Esophagus mucosa (tissue), 1 donor: ENCODE measurements around the gene ZNF236. TPM values are rescaled to one million over a fixed set of nuclear protein-coding genes. Genes with fewer than 3 reads are reported as not detected.
"Not testable (repeated sequence)": the region's sequence is repeated elsewhere in the genome, so short reads cannot be mapped to it uniquely, and the experiment has no call there.

Experiments used
- ATAC-seq: fragments of 200-7000 bp; cut with Tn5 transposase; one replicate; pipeline ENCODE4 v1.9.1; 2020
- total RNA-seq: library from RNA; stranded (reverse); gene quantifications from one replicate; pipeline ENCODE4 v1.2.4, GENCODE V29; 2023
- donor health status: DM: yes; HTN: yes; CAD: no.

ZNF236 gene
- total RNA-seq = 8.9 TPM

DNA sequence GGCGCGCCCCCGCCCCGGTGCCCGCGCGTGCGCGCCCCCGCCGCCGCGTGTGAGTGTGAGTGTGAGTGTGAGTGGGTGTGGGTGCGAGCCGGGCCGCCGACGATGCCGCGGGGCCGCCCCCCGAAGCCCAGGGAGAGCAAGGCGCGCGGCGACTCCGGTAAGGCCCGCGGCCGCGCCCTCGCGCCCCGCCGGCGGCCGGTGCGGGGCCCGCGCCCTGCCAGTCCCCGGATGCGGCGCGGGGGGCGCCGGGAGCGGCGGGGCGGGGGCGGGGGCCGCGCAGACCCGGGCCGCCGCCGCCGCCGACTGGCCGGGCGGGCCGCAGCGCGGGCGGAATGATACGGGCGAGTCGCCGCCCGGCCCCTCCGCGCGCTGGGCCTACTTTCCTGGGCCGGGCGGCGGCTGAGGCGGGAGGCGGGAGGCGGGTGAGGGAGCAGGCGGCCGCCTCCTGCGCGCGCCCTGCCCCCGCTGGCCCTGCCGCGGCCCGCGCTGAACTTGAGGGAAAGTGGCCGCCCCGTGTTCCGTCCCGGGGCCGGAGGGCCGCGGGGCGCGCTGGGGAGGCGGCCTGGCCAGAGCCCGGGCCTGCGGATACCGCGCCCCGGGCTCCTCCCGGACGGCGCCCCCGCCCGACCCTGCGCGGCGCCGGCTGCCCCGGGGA, at the start of gene ZNF236:
ZNF236 (plus strand) TSS at position 52 of the 655 bp plus-strand sequence; CDS start at position 103, 51 bp downstream.
- peak; percentile 83 for ATAC-seq

DNA sequence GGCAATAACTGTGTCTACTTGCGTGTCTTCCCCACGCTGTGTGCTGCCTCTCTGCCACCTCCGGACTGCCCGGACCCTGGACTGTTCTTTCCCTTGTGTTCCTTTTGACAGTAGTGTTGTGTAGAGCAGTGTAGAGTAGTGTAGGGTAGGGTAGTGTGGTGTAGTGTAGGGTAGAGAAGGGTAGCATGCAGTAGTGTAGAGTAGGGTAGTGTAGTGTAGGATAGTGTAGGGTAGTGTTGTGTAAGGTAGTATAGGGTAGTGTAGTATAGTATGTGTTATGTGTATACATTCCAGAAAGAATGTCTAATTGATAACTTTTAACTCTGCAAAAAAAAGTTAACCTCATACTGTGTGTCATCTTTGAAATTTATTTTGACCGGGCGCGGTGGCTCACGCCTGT, 49.7 kb upstream of the ZNF236 start:
- no peak for ATAC-seq

DNA sequence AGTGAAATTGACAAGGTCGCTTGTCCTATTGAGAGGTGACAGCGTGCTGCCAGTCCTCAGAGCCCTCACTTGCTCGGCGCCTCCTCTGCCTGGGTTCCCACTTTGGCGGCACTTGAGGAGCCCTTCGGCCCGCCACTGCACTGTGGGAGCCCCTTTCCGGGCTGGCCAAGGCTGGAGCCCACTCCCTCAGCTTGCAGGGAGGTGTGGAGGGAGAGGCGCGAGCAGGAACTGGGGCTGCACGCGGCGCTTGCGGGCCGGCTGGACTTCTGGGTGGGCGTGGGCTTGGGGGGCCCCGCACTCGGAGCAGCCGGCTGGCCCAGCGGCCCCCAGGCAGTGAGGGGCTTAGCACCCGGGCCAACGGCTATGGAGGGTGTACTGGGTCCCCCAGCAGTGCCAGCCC, 45.3 kb upstream of the ZNF236 start:
- ATAC-seq = not testable (repeated sequence)

DNA sequence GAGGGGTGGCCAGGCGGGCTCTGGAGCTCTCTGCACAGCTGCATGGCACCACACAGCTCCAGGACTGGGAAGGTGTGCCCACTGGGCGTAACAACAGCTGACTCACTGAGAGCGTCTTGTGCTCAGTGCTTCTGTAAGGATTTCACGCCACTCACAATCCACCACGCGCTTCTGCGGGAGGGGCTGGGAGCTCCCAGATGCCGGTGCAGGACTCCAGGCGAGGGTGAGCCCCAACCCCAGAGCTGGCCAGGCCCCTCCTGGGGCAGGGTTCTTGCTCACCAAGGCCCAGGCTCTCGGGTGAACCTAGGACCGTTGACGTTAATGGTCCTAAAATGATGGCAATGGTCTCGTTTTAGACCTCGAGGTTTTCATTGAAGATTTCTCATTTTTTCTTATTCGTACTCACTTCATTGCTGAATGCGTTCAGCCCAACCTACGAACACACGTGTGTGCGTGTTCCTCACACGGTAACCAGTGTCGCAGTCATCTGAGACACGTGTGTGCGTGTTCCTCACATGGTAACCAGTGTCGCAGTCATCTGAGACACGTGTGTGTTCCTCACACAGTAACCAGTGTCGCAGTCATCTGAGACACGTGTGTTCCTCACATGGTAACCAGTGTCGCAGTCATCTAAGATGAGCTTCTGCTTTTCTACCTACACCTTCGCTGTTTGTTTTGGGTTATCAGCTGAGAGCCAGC, 38.4 kb upstream of the ZNF236 start:
- ATAC-seq = no peak

DNA sequence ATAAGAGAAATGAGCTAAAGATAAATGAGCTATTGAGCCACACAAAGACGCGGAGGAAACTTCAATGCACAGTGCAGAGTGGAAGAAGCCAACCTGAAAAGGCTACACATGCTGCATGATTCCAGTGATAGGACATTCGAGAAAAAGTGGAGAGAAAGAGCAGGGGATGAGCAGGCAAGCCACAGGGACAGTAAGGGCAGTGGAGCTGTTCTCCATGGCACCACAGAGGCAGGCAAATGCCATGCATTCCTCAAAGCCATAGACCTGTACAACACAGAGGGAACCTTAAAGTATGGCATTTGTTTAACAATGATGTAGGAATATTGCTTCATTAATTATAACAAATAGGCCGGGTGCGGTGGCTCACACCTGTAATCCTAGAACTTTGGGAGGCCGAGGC, 36.5 kb upstream of the ZNF236 start:
- no peak for ATAC-seq

DNA sequence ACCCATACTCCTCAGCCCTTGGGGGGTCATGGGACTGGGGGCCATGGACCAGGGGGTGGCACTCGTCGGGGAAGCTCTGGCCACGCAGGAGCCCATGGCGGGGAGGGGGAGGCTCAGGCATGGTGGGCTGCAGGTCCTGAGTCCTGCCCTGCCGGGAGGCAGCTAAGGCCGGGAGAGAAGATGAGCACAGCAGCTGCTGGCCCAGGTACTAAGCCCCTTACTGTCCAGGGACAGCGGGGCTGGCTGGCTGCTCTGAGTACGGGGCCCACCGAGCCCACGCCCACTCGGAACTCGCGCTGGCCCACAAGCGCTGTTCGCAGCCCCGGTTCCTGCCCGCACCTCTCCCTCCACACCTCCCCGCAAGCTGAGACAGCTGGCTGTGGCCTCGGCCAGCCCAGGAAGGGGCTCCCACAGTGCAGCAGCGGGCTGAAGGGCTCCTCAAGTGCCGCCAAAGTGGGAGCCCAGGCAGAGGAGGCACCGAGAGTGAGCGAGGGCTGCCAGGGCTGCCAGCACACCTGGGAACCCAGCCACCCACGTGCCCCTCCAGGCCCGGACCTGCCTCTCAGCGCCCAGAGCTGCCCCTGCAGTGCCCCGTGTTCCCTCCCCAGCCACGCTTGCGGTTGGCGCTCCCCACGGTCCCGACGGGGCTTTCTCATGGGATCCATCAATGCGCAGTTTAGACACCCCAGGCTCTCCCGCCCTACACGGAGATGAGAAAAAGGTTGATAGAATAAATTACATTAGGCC, 33.6 kb upstream of the ZNF236 start:
- no peak for ATAC-seq

DNA sequence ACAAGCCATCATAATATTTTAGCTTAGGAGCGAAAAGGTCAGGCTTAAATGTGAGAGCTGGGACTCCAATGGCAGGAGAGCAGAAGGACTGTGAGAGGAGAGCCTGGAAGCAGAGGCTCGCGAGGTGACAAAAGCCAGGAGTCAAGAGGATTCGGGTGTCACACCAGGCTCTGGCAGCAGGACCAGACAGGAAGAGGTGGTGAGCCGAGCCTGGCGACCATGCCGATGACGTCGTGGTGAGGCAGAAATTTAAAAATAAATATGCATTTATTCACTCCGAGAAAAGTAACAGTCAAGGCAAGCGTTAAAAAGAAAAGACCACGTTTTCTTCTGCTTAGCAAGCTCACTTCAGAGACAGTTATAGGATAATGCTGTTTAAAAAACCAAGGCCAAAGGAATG, 31.3 kb upstream of the ZNF236 start:
- ATAC-seq = no peak

DNA sequence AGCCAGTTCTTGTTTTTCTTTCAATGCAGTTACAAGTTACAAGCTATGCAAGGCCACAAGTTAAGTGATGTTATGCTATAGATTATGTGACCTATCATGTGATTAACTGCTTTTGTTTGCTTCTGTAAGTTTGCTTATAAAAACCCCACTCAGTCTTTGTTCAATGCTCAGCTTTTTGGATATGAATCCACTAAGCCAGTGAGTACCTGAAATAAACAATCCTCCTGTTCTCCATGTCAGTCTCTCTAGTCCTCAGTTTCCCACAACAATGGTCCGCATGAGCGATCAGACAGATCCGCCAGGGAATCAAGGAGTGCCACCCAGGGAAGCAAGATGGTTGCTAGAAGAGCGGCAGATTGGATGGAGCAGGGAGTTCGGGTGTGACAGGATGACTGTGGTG, 30.7 kb upstream of the ZNF236 start:
- ATAC-seq = no peak

DNA sequence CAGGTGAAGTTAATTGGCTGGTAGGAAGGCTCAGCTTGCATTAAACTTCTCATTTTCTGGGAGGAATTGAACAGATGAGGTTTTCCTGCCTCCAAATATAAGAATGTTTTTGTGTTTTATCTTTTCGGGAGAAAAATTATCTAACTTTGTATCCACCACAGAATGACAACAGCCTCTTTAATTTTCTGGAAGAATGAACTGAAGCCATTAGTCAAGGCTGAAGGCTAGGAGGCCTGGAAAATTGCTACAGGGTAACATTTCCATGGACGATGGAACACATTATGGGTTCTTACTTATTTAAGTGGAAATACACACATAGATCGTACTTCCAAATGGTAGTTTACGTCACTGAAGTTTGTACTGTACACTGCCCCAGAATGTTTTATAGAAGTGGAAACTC, 28.0 kb upstream of the ZNF236 start:
- no peak for ATAC-seq

DNA sequence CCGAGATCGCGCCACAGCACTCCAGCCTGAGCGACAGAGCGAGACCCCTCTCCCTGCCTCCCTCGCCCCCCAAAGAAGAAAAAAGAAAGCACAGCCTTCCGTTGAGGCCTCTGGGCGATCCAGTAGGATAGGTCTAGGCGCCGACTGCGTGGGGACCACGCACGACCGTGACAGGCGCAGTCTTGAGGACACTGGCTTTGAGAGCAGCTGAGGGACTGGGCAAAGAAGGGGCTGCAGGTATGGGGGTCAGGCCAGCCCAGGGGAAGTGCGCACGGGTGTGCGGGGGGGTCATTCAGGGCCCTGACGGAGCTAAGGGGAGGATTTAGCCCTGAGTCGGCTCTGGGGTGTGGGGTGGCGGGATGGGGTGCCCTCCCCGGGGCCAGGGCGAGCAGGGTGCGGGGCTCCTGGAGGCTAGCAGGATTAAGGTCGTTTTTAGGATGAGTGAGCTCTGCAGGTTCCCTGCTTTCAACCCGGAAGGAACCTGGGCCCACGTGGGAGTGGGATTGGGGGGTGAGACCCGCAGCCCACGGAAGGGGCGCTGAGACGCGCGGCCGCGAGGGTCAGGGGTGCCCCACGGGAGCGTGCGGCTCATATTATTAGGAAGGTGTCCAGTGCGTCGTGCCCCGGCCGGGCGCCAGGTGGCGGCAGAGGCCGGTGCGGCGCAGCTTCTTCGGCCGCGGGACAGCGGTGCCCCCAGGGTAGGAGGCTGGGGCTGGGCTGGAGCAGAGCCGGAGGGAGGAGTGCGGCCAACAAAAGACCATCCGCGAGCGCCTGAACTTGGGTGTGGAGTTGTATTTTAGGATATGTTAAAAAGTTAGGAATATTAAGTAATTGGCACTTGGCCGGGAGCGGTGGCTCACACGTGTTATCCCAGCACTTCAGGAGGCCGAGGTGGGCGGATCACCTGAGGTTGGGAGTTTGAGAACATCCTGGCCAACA, 20.5 kb upstream of the ZNF236 start:
- ATAC-seq = peak; percentile 70

DNA sequence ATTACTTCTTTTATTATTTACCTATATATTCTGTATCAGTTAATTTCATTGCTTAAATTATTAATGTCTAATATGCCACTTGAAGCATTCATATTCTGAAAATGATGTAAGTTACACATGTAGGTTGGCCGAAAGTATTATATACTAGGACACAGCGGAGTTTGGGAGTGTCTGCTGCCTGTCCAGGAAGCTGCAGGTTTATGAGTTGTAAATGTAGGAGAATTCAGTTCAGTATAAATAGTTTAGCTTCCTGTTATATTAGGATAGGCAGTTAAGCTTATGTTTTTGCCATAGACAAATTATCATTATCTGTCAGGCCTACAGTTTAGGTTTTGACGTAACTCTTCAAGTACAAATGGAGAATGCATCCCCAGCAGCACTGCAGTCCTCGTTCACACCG, 18.9 kb upstream of the ZNF236 start:
- no peak for ATAC-seq

DNA sequence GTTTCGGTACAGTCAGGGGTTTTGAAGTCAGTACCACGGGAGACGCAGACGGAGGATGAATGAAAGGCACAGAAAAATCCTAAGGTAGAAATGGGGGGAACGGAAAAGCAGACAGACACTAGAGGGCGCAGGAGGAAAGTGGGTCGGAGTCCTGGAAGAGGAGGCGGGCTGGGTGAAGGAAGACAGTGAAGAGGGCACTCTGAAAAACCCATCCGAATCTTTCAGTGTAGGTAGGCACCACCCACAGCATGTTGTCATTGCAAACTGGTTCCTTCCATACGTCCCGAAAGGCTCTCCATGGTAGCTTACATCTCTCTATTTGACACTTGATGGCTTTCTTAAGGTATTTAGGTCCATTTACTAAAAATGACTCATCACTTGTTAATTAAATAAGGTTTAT, 18.5 kb upstream of the ZNF236 start:
- ATAC-seq = peak; percentile 34

DNA sequence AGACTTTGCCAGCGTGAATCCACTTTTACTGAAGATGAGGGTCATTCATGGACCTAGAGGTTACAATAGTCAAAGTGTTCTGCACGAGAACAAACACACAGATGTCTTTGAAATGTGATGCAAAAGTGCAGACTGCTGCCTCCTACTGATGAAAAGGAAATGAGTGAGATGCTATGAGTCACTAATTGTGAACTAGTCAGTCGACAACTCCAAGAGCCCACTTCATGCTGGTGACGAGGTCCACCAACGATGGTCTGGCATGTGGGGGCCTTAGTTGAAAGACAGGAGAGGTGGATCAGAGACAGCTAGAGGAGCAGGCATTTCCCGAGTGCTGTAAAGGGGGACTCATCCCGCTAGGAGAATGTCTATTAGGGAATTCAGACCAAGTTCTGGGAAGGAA, 17.1 kb upstream of the ZNF236 start:
- peak; percentile 15 for ATAC-seq

DNA sequence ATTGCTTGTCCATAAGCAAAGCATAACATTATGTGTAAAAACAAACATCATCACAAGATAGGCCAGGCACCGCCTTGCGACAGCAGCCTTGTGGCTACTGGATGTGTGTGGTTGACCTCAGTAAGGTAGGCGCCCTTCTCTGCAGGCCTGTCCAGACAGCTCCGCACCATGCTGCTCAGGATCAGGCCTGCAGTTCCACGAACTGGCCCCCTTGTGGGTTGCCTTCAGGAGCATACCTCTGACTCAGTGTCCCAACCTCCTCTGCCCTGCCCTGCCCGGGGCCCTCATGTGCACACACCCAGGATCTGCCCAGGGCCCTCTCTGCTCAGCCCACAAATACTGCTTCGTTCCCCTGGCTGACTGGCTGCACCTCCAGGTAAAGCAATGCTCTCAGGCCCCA, 16.1 kb upstream of the ZNF236 start:
- peak; percentile 96 for ATAC-seq

DNA sequence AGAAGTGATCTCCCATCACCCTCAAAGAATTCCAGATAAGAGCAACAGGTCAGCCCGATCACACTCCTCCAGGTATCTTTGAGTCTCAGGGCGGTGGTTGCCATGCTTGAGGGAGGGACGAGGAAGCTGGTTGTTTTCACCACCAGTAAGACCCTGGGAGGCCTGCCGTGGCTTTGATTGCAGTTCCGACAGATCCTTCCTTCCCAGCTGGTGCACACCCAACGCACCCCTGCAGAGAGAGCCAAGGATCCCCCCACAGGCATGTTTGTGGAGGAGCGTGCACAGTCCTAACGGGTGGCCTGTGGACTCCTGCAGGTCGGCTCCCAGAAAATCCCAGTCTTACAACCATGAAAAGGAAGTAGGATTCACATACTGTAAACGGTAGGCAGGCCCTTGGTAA, 13.8 kb upstream of the ZNF236 start:
- ATAC-seq = no peak

DNA sequence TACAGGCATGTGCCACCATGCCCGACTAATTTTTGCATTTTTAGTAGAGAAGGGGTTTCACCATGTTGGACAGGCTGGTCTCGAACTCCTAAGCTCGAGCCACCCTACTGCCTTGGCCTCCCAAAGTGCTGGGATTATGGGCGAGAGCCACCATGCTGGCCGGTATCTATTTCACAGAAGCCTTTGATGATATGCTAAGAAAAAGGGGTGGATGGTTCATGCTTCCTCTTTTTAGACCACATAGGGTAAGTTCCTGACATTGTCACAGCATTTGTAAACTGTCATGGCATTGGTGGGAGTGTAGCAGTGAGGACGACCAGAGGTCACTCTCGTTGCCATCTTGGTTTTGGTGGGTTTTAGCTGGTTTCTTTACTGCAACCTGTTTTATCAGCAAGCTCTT, 10.8 kb upstream of the ZNF236 start:
- ATAC-seq = not testable (repeated sequence)

DNA sequence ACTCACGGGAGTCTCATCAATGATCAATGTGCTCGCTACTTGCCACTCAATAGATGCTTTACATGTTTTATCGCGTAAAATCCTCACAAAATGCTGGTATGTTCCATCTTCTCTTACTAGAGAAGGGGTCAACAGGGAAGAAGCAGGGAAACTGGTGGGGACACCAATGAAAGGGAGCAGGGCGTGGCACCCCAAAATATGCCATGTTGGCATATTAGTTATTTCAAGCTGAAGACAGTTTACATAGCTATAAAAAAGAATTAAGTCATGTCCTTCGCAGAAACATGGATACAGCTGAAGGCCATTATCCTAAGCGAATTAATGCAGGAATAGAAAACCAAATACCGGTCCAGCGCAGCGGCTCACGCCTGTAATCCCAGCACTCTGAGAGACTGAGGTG, 8.1 kb upstream of the ZNF236 start:
- no peak for ATAC-seq

DNA sequence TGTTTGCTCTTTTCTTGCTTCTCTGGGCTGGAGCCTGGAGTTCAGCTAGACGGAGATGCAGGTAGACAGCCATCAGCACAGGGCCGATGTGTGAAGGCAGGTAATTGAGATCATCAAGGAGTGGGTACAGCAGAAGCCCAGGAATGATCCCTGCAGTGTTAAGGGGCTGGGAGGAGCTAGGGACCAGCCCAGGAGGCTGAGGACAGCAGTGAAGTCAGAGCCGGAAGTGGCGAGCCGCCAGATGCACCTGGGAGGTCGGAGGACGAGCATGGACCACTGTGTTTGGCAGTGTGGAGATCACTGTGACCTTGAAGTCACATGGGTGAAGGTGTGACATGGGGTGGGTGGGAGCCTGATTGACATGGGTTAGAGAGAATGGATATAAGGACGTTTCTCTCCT, 6.2 kb upstream of the ZNF236 start:
- ATAC-seq = no peak

DNA sequence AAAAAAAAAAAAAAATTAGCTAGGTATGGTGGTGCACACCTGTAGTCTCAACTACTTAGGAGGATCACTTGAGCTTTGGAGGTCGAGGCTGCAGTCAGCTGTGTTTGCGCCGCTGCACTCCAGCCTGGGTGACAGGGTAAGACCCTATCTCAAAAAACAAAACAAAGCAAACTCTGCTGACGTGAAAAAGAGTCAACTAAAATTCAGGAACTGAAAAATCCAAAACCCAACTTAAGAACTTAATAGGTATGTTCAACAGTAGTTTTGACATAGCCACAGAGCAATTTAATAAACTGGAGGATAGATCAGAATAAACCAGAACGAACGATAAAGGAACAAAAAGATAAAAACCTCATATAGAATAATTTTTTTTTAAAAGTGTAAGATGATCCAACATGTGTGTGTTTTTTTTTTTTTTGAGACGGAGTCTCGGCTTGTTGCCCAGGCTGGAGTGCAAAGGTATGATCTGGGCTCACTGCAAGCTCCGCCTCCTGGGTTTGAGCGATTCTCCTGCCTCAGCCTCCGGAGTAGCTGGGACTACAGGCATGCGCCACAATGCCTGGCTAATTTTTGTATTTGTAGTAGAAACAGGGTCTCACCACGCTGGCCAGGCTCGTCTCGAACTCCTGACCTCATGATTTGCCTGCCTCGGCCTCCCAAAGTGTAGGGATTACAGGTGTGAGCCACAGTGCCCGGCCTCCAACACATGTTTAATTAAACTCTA, 4.3 kb upstream of the ZNF236 start:
- ATAC-seq = no peak

DNA sequence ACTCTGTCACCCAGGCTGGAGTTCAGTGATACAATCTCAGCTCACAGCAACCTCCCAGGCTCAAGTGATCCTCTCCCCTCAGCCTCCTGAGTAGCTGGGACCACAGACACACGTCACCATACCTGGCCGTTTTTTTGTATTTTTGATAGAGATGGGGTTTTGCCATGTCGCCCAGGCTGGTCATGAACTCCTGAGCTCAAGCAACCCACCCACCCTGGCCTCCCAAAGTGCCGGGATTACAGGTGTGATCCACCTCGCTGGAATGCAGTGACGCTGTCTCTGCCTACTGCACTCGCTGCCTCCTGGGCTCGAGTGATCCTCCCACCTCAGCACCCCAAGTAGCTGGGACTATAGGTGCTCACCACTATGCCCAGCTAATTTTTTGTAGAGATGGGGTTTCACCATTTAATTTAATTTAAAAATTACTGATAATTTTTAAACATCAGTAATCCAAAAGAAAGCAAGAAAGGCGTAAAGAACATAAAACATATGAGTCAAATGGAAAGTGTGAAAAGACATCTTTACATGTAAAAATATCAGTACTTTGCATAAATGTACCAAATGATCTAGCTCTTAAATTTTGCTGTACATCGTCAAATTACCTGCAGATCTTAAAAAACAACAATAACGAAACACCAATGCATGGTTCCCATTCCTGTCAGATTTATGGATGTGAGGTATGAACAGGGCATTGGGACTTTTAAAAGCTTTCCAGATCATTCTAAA, 2.8 kb upstream of the ZNF236 start:
- no peak for ATAC-seq

DNA sequence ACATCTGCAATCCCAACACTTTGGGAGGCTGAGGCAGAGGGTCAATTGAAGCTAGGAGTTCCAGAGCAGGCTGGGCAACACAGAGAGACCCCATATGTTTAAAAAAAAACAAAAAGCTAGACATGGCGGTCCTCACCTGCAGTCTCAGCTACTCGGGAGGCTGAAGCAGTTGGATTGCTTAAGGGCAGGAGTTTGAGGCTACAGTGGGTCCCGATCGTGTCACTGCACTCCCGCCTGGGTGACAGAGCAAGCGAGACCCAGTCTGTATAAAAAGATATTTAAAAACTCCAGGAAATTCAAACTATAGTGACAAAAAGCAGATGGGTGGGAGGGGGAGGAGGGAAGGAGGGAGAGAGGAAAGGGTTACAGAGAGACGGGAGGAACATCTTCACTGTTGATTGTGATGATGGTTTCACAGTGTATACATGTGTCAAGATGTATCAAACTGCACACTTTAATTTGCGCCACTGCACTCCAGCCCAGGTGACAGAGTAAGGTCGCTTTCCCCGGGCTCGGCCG, 942 bp upstream of the ZNF236 start:
- ATAC-seq = no peak
